Kidney epithelial cell (primary cell): Measurements from ENCODE around the gene LHX8. TPM values are rescaled to one million over a fixed set of nuclear protein-coding genes. Genes with fewer than 3 reads are reported as not detected.

ENCODE experiments used
- DNase-seq: peaks from one replicate; pipeline ENCODE4 v3.0.0-alpha.2; 2010; ENCODE audit warnings: low read depth
- H3K27me3 ChIP-seq: 2 replicates; pipeline ENCODE4 v1.6.0; 2011; ENCODE audit warnings: low read length; ENCODE audit not compliant: control insufficient read depth, insufficient read depth
- H3K36me3 ChIP-seq: 2 replicates; pipeline ENCODE4 v1.5.1; 2011; ENCODE audit warnings: low read length; ENCODE audit not compliant: control insufficient read depth, insufficient read depth
- H3K4me3 ChIP-seq: 2 replicates; pipeline ENCODE4 v1.5.1; 2011; ENCODE audit warnings: low read depth, mild to moderate bottlenecking, control low read depth, low read length
- total RNA-seq: library from RNA; depleted of rRNA; stranded (reverse); fragments of >200 nt; gene quantifications from 2 replicates; pipeline ENCODE4 v1.2.3, GENCODE V29; 2015
- TF ChIP-seq, protein P1 (sequence below): IDR thresholded peaks from 2 replicates; pipeline ENCODE4 v1.5.1; 2011; ENCODE audit warnings: mild to moderate bottlenecking, moderate library complexity, low read length, control low read depth, inconsistent platforms; ENCODE audit not compliant: insufficient read depth, poor library complexity, severe bottlenecking

The LHX8 gene
- total RNA-seq, 1 donor from 2014 or later: not detected

DNA sequence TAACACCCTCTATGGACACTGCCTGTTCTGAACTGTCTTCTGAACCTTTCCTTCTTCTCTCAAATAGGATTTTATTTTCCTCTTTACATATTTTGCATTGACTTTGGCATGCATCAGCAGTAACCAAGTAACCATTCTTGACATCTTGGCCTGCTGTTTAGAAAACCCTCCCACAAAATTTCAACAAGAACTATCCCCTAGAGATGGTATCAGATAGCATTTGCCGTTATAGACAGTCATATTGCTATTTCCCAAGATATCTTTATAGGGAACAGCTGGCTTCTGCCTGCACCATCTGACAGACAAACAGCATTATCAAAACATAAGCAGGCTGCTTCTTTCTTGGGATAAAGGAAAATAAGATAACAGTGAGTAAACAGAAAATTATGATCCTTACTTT lies 54.7 kb downstream of the LHX8 start:
- TF ChIP-seq, protein P1, sequence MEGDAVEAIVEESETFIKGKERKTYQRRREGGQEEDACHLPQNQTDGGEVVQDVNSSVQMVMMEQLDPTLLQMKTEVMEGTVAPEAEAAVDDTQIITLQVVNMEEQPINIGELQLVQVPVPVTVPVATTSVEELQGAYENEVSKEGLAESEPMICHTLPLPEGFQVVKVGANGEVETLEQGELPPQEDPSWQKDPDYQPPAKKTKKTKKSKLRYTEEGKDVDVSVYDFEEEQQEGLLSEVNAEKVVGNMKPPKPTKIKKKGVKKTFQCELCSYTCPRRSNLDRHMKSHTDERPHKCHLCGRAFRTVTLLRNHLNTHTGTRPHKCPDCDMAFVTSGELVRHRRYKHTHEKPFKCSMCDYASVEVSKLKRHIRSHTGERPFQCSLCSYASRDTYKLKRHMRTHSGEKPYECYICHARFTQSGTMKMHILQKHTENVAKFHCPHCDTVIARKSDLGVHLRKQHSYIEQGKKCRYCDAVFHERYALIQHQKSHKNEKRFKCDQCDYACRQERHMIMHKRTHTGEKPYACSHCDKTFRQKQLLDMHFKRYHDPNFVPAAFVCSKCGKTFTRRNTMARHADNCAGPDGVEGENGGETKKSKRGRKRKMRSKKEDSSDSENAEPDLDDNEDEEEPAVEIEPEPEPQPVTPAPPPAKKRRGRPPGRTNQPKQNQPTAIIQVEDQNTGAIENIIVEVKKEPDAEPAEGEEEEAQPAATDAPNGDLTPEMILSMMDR: no peak
- DNase-seq: no peak

DNA sequence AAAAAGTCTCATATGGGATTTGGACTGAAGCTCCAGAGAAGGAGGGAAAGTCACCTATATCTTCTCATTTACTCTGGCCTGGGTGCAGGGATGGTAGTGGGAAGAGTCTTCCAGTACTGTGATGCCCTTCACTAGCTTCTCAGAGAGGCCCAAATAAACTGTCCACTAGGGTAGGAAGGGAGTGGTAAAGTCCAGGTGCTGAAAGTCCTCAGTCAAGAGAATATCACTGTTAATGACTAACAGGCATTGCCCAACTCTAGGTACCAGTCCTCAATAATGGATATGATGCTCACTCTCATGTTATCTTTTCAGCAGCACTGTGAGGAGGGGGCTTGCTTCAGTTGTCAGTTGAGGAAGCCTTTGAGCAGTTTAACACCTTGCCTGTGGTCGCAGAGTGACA lies 64.0 kb downstream of the LHX8 start:
- no peak for DNase-seq
- no peaks in the 10 kb centered on the region for H3K36me3 ChIP-seq
- H3K4me3 ChIP-seq: no peak overlapping the region
- no peaks in the 10 kb centered on the region for H3K27me3 ChIP-seq
- TF ChIP-seq, protein P1: no peak

More for the DNA sequence above, 54.7 kb downstream of the LHX8 start:
- no peaks in the 10 kb centered on the region for H3K27me3 ChIP-seq
- no peaks in the 10 kb centered on the region for H3K36me3 ChIP-seq
- H3K4me3 ChIP-seq: no peak overlapping the region

DNA sequence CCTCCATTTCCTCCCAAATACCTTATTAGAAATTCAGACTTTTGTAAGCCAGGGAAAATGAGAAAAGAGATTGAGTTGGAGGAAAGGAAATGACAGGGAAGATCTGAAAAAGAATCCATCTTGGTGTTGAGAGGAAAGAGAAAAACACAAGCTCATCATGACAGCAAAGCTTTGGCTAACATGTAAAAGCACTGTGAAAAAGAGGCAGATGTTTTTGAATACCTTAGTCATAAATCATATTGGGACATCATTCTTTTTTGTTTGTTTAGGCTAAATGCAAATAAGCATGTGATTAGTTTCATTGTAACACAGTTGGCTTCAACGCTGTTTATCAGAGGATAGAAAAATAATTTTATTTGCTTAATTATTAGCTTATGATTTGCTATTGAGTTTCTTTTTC lies 64.6 kb downstream of the LHX8 start:
- no peaks in the 10 kb centered on the region for H3K36me3 ChIP-seq
- TF ChIP-seq, protein P1: no peak
- no peak for DNase-seq
- H3K4me3 ChIP-seq: no peak overlapping the region
- H3K27me3 ChIP-seq: no peaks in the 10 kb centered on the region

DNA sequence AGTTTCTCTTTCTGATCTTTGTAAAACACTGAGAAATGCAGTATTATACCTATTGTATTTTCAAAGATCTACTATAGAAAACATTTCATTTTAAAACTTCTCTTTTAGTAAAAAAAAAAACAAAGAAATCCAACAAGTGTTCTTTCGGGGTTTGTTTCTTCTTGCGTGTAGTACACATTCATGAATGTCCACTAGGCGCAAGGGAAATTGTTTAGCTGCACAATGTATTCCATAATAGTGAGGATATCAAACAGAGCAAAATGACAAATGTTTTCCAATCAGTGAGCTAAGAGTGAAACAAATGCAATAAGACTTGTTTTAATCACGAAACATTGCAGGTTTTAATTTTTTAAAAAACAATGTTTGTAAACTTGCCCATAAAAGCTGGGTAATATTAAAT lies 68.6 kb downstream of the LHX8 start:
- H3K4me3 ChIP-seq: no peak overlapping the region
- TF ChIP-seq, protein P1: no peak

DNA sequence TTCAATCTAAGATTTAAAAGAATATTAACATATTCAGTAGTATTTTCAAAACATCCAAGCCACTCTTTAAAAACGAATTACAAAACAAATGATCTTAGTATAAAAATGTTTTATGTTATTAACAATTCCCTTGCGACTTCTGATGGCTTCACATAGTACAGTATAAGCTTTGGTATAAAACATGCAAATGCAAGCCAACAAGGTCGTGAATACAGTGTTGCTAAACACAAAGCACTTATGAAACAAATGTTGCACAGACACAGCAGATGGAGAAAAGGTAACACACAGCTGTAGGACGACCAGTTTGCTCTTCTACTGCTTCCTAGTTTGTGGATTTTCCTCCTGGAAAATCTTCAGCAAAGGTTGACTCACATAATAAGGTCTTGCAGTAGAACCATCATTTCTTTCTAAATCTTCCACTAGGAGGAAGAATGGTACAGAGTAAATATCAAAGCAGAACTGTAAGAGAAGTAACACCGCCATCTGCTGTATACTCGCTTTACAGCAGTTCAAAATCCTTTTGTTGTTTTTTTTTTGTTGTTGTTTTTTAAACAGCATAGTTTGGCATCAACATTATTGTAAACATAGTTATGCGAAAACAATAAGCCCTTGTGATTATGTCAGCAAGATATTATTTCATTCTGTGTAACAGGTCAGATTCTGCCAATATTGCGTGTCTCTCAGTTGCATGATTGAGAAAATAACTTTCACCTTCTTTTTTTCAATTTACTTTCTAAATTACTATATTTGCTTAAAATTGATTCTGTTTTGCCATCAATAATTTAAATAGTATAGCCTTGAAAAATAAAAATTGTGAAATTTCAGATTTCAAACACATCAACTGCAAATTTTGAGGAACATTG lies 69.5 kb downstream of the LHX8 start:
- Histone ChIP-seq H3K4me3 (no peak overlapping the region), H3K27me3 (no peaks in the 10 kb centered on the region), H3K36me3 (no peaks in the 10 kb centered on the region)
- peak; percentile 2 for DNase-seq
- TF ChIP-seq, protein P1: peak; percentile 76

More for the DNA sequence above, 68.6 kb downstream of the LHX8 start:
- H3K36me3 ChIP-seq: no peaks in the 10 kb centered on the region
- no peak for DNase-seq
- no peaks in the 10 kb centered on the region for H3K27me3 ChIP-seq

DNA sequence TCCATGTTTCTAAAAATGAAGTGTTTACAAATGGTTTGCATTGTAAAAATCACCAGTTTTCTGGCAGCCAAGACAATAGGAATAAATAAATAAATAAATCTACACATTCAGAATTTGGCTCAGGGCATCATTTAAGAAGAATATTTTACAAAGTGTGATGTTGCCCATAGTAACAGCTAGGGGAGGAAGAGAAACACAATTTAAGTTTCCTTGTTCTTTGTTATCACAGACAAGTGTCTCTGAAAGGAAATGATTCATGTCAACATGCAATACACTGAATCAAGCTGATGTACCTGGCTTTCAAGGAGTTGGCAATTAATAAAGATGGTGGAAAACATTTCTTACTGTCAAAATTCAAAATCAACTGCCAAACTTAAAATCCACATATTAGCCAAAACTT lies 74.7 kb downstream of the LHX8 start:
- DNase-seq: no peak
- Histone ChIP-seq H3K27me3 (no peaks in the 10 kb centered on the region), H3K36me3 (no peaks in the 10 kb centered on the region), H3K4me3 (no peak overlapping the region)
- TF ChIP-seq, protein P1: no peak
